Lower leg skin (tissue), 3 donors: Measurements from ENCODE around the gene PSMB3.

ENCODE experiments used
- CTCF ChIP-seq, 3 donors: fragments of 450-650 bp; IDR thresholded peaks; one replicate each; pipeline ENCODE4 v1.5.1; 2016; ENCODE audit warnings: antibody characterized with exemption in 3 of 3, mild to moderate bottlenecking in 3 of 3, moderate library complexity in 2 of 3
- POLR2A ChIP-seq, 2 donors: fragments of 450-650 bp; IDR thresholded peaks; one replicate each; pipeline ENCODE4 v1.6.1; 2016 to 2017; ENCODE audit warnings: antibody characterized with exemption in 2 of 2, mild to moderate bottlenecking in 1 of 2, moderate library complexity in 1 of 2

DNA sequence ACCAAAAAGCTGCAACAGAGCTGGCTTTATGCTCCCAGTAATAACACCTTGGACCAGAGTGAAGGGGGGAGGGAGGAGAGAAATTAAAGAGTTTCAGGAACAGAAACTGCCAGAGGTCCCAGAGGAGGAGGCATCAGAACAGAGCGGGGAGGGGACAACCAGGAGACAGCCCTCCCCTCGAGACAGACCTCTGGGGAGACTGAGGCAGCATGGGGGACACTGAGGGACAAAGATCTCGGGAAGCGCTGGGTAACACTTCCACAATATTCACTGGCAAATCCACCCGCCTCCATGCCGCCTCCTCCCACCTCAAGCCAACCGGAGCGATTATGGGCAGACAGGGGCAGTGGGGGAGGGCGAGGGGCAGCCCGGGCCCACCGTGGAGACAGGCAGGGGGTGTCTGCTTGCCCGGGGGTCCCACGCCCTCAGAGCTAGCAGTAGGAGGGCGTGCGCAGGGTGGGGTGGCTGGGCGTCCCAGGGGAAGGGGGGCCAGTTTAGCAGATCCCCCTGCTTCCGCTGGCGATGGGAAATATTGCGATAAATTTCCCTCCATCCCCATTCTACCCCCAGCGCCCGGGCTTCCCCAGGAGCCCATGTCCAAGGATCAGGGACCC is 5.6 kb upstream of the PSMB3 start:
- TF ChIP-seq CTCF (IDR thresholded peaks at IDR 0.05), result no peak
- TF ChIP-seq POLR2A (IDR thresholded peaks at IDR 0.05), result no peak
